IMR-90 (cell line): ENCODE measurements around the gene ATP1A2. TPM values are rescaled to one million over a fixed set of nuclear protein-coding genes. Genes with fewer than 3 reads are reported as not detected.

ENCODE experiments used
- ATAC-seq: fragments of 200-7000 bp; cut with Tn5 transposase; 2 replicates; pipeline ENCODE4 v1.9.1; 2020; ENCODE audit warnings: low read depth, mild to moderate bottlenecking, moderate library complexity
- BruUV-seq: library from RNA; stranded (reverse); fragments of 400-500 nt; replicated peaks from 2 replicates; lab custom pipeline; 2021; lab: Mats Ljungman, UMichigan
- CTCF ChIA-PET: fragments of 300-600 bp; formaldehyde crosslinking; extraction: SDS; loops from one replicate; lab custom pipeline; 2021; ENCODE audit warnings: antibody characterized with exemption; lab: Yijun Ruan, JAX
- POLR2A ChIA-PET: fragments of 300-600 bp; sonication (Branson Sonifier 250); formaldehyde crosslinking; loops from one replicate; lab custom pipeline; 2022; ENCODE audit warnings: antibody characterized with exemption; ENCODE audit not compliant: unreplicated experiment; lab: Charles Lee
- DNase-seq: peaks from one replicate; pipeline ENCODE4 v3.0.0; 2013
- H2AFZ ChIP-seq: replicated peaks from 2 replicates; pipeline ENCODE3; 2013; ENCODE audit warnings: low read length, mild to moderate bottlenecking; ENCODE audit not compliant: poor library complexity
- H2AK5ac ChIP-seq: 2 replicates; pipeline ENCODE4 v1.6.1; 2013; ENCODE audit warnings: low read depth, low read length, inconsistent platforms
- H2AK9ac ChIP-seq: replicated peaks from 2 replicates; pipeline ENCODE3; 2013; ENCODE audit warnings: mild to moderate bottlenecking, low read depth, low read length, moderate library complexity; ENCODE audit not compliant: poor library complexity
- H2BK120ac ChIP-seq: 2 replicates; pipeline ENCODE4 v1.6.1; 2013; ENCODE audit warnings: low read depth, low read length, inconsistent platforms
- H2BK15ac ChIP-seq: 3 replicates; pipeline ENCODE4 v1.6.1; 2013; ENCODE audit warnings: low read depth, low read length, inconsistent platforms
- H2BK20ac ChIP-seq: 2 replicates; pipeline ENCODE4 v1.6.1; 2013; ENCODE audit warnings: low read depth, mild to moderate bottlenecking, inconsistent platforms, low read length, moderate library complexity
- H2BK5ac ChIP-seq: 2 replicates; pipeline ENCODE4 v1.6.1; 2013; ENCODE audit warnings: mild to moderate bottlenecking, low read depth, low read length, inconsistent platforms; ENCODE audit not compliant: poor library complexity, severe bottlenecking
- H3K14ac ChIP-seq: replicated peaks from 2 replicates; pipeline ENCODE4 v1.6.1; 2013; ENCODE audit warnings: low read depth, low read length, inconsistent platforms
- H3K18ac ChIP-seq: 2 replicates; pipeline ENCODE4 v1.6.1; 2013; ENCODE audit warnings: low read depth, low read length, control low read depth
- H3K23ac ChIP-seq: 2 replicates; pipeline ENCODE4 v1.6.1; 2013; ENCODE audit warnings: low read depth, low read length, inconsistent platforms
- H3K27ac ChIP-seq: 2 replicates; pipeline ENCODE4 v1.5.1; 2013; ENCODE audit warnings: mild to moderate bottlenecking, control low read depth, low read length; ENCODE audit not compliant: insufficient read depth
- H3K27me3 ChIP-seq: 2 replicates; pipeline ENCODE4 v1.6.1; 2013; ENCODE audit warnings: low read length; ENCODE audit not compliant: control insufficient read depth, insufficient read depth
- H3K36me3 ChIP-seq: 2 replicates; pipeline ENCODE4 v1.6.1; 2013; ENCODE audit warnings: low read length, mixed read lengths; ENCODE audit not compliant: control insufficient read depth, insufficient read depth
- H3K4ac ChIP-seq: 2 replicates; pipeline ENCODE4 v1.6.1; 2013; ENCODE audit warnings: low read depth, low read length, inconsistent platforms
- H3K4me1 ChIP-seq: 2 replicates; pipeline ENCODE4 v1.6.1; 2013; ENCODE audit warnings: low read length, mixed read lengths; ENCODE audit not compliant: control insufficient read depth, insufficient read depth
- H3K4me2 ChIP-seq: 2 replicates; pipeline ENCODE4 v1.6.1; 2013; ENCODE audit warnings: low read depth, mild to moderate bottlenecking, control low read depth, low read length, moderate library complexity
- H3K4me3 ChIP-seq: 2 replicates; pipeline ENCODE4 v1.5.1; 2013; ENCODE audit warnings: low read depth, mild to moderate bottlenecking, control low read depth, low read length, moderate library complexity; ENCODE audit not compliant: insufficient read depth
- H3K56ac ChIP-seq: 2 replicates; pipeline ENCODE4 v1.6.1; 2013; ENCODE audit warnings: low read length, inconsistent platforms; ENCODE audit not compliant: insufficient read depth; ENCODE audit errors: extremely low read depth
- H3K79me1 ChIP-seq, 2 experiments: 2 replicates each; pipeline ENCODE4 v1.6.1; 2013; ENCODE audit warnings: low read length in 2 of 2, inconsistent platforms in 1 of 2, low read depth in 1 of 2
- H3K9ac ChIP-seq: 2 replicates; pipeline ENCODE4 v1.6.1; 2013; ENCODE audit warnings: low read depth, low read length, control low read depth
- H3K9me1 ChIP-seq: 2 replicates; pipeline ENCODE4 v1.6.1; 2013; ENCODE audit warnings: low read length, inconsistent platforms; ENCODE audit not compliant: insufficient read depth
- H3K9me3 ChIP-seq: 2 replicates; pipeline ENCODE4 v1.6.1; 2013; ENCODE audit warnings: low read length; ENCODE audit not compliant: control insufficient read depth, insufficient read depth
- H4K20me1 ChIP-seq: 2 replicates; pipeline ENCODE4 v1.6.1; 2013; ENCODE audit warnings: low read length, inconsistent platforms; ENCODE audit not compliant: insufficient read depth
- H4K5ac ChIP-seq: 2 replicates; pipeline ENCODE4 v1.6.1; 2013; ENCODE audit warnings: mild to moderate bottlenecking, low read depth, low read length, control low read depth
- H4K8ac ChIP-seq, 2 experiments: 2 replicates each; pipeline ENCODE4 v1.6.1; 2013; ENCODE audit warnings: low read depth in 2 of 2, low read length in 2 of 2, control low read depth in 1 of 2, inconsistent platforms in 1 of 2
- H4K91ac ChIP-seq: 2 replicates; pipeline ENCODE4 v1.6.1; 2013; ENCODE audit warnings: low read depth, low read length, inconsistent platforms; ENCODE audit not compliant: insufficient read depth
- BHLHE40 ChIP-seq: fragments of 150-350 bp; IDR thresholded peaks from 2 replicates; pipeline ENCODE4 v1.6.1; 2016; ENCODE audit warnings: mild to moderate bottlenecking, low read depth, low read length
- CEBPB ChIP-seq: IDR thresholded peaks from 2 replicates; pipeline ENCODE4 v1.6.1; 2012; ENCODE audit warnings: low read depth, low read length, improper control_type of control experiment
- CHD1 ChIP-seq: IDR thresholded peaks from 2 replicates; pipeline ENCODE4 v1.6.1; 2012; ENCODE audit warnings: low read depth, low read length, improper control_type of control experiment
- FOS ChIP-seq: fragments of 150-350 bp; IDR thresholded peaks from 2 replicates; pipeline ENCODE4 v1.6.1; 2016; ENCODE audit warnings: low read depth, low read length
- MAFK ChIP-seq: IDR thresholded peaks from 2 replicates; pipeline ENCODE4 v1.6.1; 2012; ENCODE audit warnings: low read depth, low read length, improper control_type of control experiment
- MAZ ChIP-seq: IDR thresholded peaks from 2 replicates; pipeline ENCODE4 v1.6.1; 2012; ENCODE audit warnings: low read depth, mild to moderate bottlenecking, low read length, improper control_type of control experiment, moderate library complexity, borderline replicate concordance
- NFE2L2 ChIP-seq: fragments of 150-350 bp; IDR thresholded peaks from 2 replicates; pipeline ENCODE4 v1.6.1; 2016; ENCODE audit warnings: low read depth, mild to moderate bottlenecking, low read length
- POLR2A ChIP-seq: IDR thresholded peaks from 2 replicates; pipeline ENCODE4 v1.6.1; 2012; ENCODE audit warnings: mild to moderate bottlenecking, low read depth, low read length
- RCOR1 ChIP-seq: IDR thresholded peaks from 2 replicates; pipeline ENCODE4 v1.6.1; 2012; ENCODE audit warnings: mild to moderate bottlenecking, low read length, improper control_type of control experiment; ENCODE audit not compliant: insufficient replicate concordance
- RFX5 ChIP-seq: IDR thresholded peaks from 2 replicates; pipeline ENCODE4 v1.8.0; 2012; ENCODE audit warnings: low read depth, mild to moderate bottlenecking, low read length, moderate library complexity
- SMC3 ChIP-seq: fragments of 150-350 bp; IDR thresholded peaks from 2 replicates; pipeline ENCODE4 v1.6.1; 2016; ENCODE audit warnings: low read depth, mild to moderate bottlenecking, antibody characterized with exemption, low read length, moderate library complexity
- WGBS, 2 experiments: methylation state at CpG; one replicate each; pipeline versions ENCODE4 v1.1.5 to v1.1.7; 2013; ENCODE audit warnings: missing lambda C conversion rate in 2 of 2; ENCODE audit not compliant: insufficient read length in 1 of 2; ENCODE audit errors: extremely low coverage in 2 of 2; 5-methylcytosine and 5-hydroxymethylcytosine counted together
- dilution Hi-C: fragments of 300-500 bp; cut with HindIII; formaldehyde crosslinking; loops from one replicate; pipeline ENCODE4 v1.14.3; 2018; ENCODE audit warnings: low sequenced_read_pairs; ENCODE audit not compliant: unreplicated experiment
- in situ Hi-C: fragments of 300-500 bp; cut with MboI; formaldehyde crosslinking; loops from 3 replicates; pipeline ENCODE4 v1.14.3; 2019; ENCODE audit warnings: low sequenced_read_pairs, inconsistent platforms, mixed read lengths
- intact Hi-C: fragments of 100-400 bp; cut with micrococcal nuclease; formaldehyde crosslinking; loops from 2 replicates; pipeline ENCODE4 v1.10.0; 2022
- polyA plus RNA-seq, 3 experiments: library from polyadenylated mRNA; depleted of rRNA; stranded (reverse); fragments of >200 nt; gene quantifications; 2 replicates each; pipeline ENCODE4 v1.2.3, GENCODE V29; 2012; ENCODE audit warnings: low replicate concordance in 1 of 3
- total RNA-seq: library from RNA; depleted of rRNA; stranded (reverse); fragments of >200 nt; gene quantifications from 2 replicates; pipeline ENCODE4 v1.2.3, GENCODE V29; 2012
- TF ChIP-seq, protein P1 (sequence below): fragments of 150-350 bp; IDR thresholded peaks from 2 replicates; pipeline ENCODE4 v1.6.1; 2017; ENCODE audit warnings: mild to moderate bottlenecking, antibody characterized with exemption, low read length, low read depth
- TF ChIP-seq, protein P2 (sequence below): conservative IDR thresholded peaks from 2 replicates; pipeline ENCODE4 v1.5.1; 2012; ENCODE audit warnings: mild to moderate bottlenecking, low read depth, low read length, improper control_type of control experiment

Gene ATP1A2
- total and polyA plus RNA-seq, 2 of the 4 experiments (the other 2 are of a cell fraction), result under 0.01 to 0.15 TPM

DNA sequence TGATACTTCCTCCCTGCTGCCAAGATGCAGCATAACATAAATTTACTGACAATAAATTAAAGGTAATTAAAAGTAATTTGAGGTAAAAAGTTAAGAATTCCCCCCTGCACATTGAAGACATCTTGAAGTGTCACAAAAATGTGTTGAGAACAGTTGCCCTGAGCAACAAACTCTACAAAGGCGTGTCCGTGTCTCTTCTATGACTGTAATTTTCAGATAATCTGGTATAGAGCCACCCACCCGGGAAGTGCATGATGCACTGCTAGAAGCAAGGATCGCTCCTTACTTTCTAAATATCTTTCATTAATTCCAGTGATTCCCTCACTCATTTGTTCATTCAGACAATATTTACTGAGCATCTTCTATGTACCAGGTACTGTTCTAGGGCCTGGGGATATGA, 63.8 kb downstream of the ATP1A2 start:
- no peak overlapping the region for H3K4ac ChIP-seq
- ChIA-PET CTCF (interaction anchor here (0.5 kb wide), 1 partner anchor 28 kb away, joined by 3 read pairs; no protein-coding TSS in a partner anchor), POLR2A (no interaction called here)
- H3K4me1 ChIP-seq, result no peaks in the 10 kb centered on the region
- H3K4me2 ChIP-seq, result no peak overlapping the region
- H3K14ac ChIP-seq, result no peak overlapping the region
- no peak overlapping the region for H3K23ac ChIP-seq
- no peak for DNase-seq
- no peak overlapping the region for H4K8ac ChIP-seq
- no TSS peak for BruUV-seq
- dilution Hi-C loops (no loop called here), intact Hi-C loops (no loop called here), in situ Hi-C loops (loop anchor here (25.0 kb wide), 1 partner anchor 433 kb away; no protein-coding TSS in a partner anchor)
- H2BK20ac ChIP-seq, result no peak overlapping the region
- H4K20me1 ChIP-seq, result no peaks in the 10 kb centered on the region
- H4K91ac ChIP-seq, result no peak overlapping the region
- H2BK15ac ChIP-seq, result no peak overlapping the region
- H3K18ac ChIP-seq, result no peak overlapping the region
- ATAC-seq, result no peak
- no peak for TF ChIP-seq CHD1
- TF ChIP-seq SMC3, result no peak
- no peak for TF ChIP-seq RCOR1
- no peak for TF ChIP-seq MAFK
- TF ChIP-seq FOS, result no peak
- no peak for TF ChIP-seq CEBPB
- TF ChIP-seq, protein P1, sequence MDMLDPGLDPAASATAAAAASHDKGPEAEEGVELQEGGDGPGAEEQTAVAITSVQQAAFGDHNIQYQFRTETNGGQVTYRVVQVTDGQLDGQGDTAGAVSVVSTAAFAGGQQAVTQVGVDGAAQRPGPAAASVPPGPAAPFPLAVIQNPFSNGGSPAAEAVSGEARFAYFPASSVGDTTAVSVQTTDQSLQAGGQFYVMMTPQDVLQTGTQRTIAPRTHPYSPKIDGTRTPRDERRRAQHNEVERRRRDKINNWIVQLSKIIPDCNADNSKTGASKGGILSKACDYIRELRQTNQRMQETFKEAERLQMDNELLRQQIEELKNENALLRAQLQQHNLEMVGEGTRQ, result no peak
- TF ChIP-seq MAZ, result no peak
- no peak for TF ChIP-seq POLR2A
- TF ChIP-seq, protein P2, sequence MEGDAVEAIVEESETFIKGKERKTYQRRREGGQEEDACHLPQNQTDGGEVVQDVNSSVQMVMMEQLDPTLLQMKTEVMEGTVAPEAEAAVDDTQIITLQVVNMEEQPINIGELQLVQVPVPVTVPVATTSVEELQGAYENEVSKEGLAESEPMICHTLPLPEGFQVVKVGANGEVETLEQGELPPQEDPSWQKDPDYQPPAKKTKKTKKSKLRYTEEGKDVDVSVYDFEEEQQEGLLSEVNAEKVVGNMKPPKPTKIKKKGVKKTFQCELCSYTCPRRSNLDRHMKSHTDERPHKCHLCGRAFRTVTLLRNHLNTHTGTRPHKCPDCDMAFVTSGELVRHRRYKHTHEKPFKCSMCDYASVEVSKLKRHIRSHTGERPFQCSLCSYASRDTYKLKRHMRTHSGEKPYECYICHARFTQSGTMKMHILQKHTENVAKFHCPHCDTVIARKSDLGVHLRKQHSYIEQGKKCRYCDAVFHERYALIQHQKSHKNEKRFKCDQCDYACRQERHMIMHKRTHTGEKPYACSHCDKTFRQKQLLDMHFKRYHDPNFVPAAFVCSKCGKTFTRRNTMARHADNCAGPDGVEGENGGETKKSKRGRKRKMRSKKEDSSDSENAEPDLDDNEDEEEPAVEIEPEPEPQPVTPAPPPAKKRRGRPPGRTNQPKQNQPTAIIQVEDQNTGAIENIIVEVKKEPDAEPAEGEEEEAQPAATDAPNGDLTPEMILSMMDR, result no peak
- TF ChIP-seq NFE2L2, result no peak
- TF ChIP-seq RFX5, result no peak
- no peak for TF ChIP-seq BHLHE40
- H2AFZ ChIP-seq, result no peak overlapping the region
- H2BK5ac ChIP-seq, result no peak overlapping the region
- no peak overlapping the region for H2AK5ac ChIP-seq
- H3K36me3 ChIP-seq, result no peaks in the 10 kb centered on the region
- no peak overlapping the region for H3K56ac ChIP-seq
- no peaks in the 10 kb centered on the region for H3K9me3 ChIP-seq
- no peaks in the 10 kb centered on the region for H3K79me1 ChIP-seq
- H3K9ac ChIP-seq, result no peak overlapping the region
- no peak overlapping the region for H2AK9ac ChIP-seq
- H3K4me3 ChIP-seq, result no peak overlapping the region
- H4K5ac ChIP-seq, result no peak overlapping the region
- H3K27me3 ChIP-seq, result peaks cover 18% of the 10 kb centered on the region
- no peaks in the 10 kb centered on the region for H3K9me1 ChIP-seq
- no CpG with 5 or more reads among the region's 4 CpGs for WGBS, 2 experiments
- H2BK120ac ChIP-seq, result no peak overlapping the region
- H3K27ac ChIP-seq, result no peak overlapping the region
